ENCODE measurements around the gene TYRP1.

The TYRP1 gene

DNA sequence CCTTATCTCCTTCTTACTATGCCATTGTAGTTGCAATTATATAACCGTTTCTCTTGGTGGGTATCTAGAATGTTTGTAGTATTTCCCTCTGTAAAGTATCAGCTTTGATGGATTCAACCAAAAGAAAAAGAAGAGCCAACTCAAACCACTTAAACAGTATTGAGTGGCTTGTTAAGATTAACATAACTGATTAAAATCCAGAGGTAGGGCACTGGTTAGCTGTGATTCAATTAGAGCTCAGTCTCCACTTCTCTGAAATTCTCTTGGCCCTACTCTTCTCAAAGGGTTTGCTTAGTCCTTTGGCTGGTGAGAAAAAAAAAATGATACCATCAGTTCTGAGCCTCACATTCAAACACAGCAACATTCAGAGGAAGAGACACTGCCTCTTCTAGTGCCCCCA, 37.0 kb downstream of the TYRP1 start:
- in situ Hi-C loops (cut with MboI; ENCODE audit: low sequenced_read_pairs): no loop called here

- in situ Hi-C loops (cut with MboI; ENCODE audit: low sequenced_read_pairs): no loop called here
These were observed 37.7 kb downstream of the TYRP1 start for GRCh38 chr9:12730927-12731326.

DNA sequence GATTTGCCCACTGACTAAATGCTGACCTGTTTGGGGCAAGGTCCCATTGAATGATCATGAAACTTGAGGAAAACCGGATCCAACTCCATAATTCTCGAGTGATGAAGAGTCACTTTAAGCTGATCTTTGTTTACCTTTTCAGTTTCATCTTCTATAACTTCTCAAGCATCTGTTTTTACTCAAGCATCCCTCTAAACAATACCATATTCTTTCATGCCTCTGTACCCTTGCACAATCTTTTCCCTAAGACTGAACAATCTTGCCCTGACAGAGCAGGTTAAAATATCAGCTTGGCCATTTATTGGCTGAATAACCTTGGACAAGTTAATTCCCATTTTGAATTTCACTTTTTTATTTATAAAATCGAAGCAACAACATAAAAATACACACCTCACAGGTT, 39.8 kb downstream of the TYRP1 start:
- in situ Hi-C loops (cut with MboI; ENCODE audit: low sequenced_read_pairs): no loop called here

GRCh38 chr9:12735665-12736064, 42.5 kb downstream of the TYRP1 start:
- in situ Hi-C loops (cut with MboI; ENCODE audit: low sequenced_read_pairs): no loop called here

GRCh38 chr9:12737871-12738270, 44.7 kb downstream of the TYRP1 start:
- in situ Hi-C loops (cut with MboI; ENCODE audit: low sequenced_read_pairs): no loop called here

- in situ Hi-C loops (cut with MboI; ENCODE audit: low sequenced_read_pairs): no loop called here
These were observed 45.9 kb downstream of the TYRP1 start for GRCh38 chr9:12739014-12739652.

GRCh38 chr9:12740845-12741244, 47.7 kb downstream of the TYRP1 start:
- in situ Hi-C loops (cut with MboI; ENCODE audit: low sequenced_read_pairs): no loop called here

GRCh38 chr9:12748016-12748415, 54.8 kb downstream of the TYRP1 start:
- in situ Hi-C loops (cut with MboI; ENCODE audit: low sequenced_read_pairs): no loop called here

DNA sequence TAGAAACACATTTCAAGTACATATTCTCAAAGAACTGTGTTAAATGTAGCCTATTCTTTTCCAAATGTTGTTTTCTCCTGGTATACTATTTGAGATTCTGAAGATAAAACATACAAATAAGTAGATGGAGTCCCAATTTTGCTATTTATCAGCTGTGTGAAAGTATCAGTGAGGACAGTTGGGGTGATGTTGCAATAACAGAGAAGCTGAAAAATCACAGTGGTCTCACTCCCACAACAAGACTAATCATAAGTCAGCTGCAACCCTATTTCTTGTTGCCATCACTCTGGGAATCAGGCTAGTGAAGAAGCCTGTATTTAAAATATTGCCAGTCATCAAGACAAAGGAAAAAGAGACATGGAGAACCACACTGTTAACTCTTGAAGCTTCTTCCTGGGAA, 55.8 kb downstream of the TYRP1 start:
- in situ Hi-C loops (cut with MboI; ENCODE audit: low sequenced_read_pairs): no loop called here

- in situ Hi-C loops (cut with MboI; ENCODE audit: low sequenced_read_pairs): no loop called here
These were observed 60.7 kb downstream of the TYRP1 start for GRCh38 chr9:12753931-12754330.

DNA sequence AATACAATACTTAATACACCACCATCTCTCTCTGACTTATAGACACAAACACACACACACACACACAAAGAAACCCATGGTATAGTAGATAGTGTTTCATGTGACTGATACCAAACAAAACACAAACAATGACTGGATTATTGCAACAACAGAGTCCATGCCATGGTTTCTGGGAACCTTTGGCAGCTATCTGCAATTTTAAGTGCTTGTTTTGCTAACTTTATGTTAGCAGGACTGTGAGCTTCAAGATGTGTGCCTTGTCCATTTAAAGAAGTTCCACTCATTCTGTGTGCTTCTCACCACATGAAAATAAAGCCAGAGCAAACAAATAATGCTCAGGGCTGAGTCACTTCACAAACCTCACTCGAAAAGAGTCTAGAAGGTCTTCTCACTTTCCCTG, 66.6 kb downstream of the TYRP1 start:
- in situ Hi-C loops (cut with MboI; ENCODE audit: low sequenced_read_pairs): no loop called here
